Measurements from ENCODE around the gene GINS2.

GINS2 gene

GRCh38 chr16:85651629-85652430 is 36.9 kb downstream of the GINS2 start:
- no peak for DNase-seq

- no peak for DNase-seq
These were observed 37.7 kb downstream of the GINS2 start for GRCh38 chr16:85650844-85651628.

- DNase-seq = no peak
These were observed 38.5 kb downstream of the GINS2 start for GRCh38 chr16:85650135-85650843.

GRCh38 chr16:85649411-85650134 is 39.2 kb downstream of the GINS2 start:
- no peak for DNase-seq

GRCh38 chr16:85648805-85649204 is 39.9 kb downstream of the GINS2 start:
- DNase-seq = no peak

- DNase-seq = no peak
These were observed 40.6 kb downstream of the GINS2 start for GRCh38 chr16:85648070-85648714.

GRCh38 chr16:85646976-85647375 is 41.8 kb downstream of the GINS2 start:
- no peak for DNase-seq

GRCh38 chr16:85646358-85646907 is 42.3 kb downstream of the GINS2 start:
- DNase-seq = no peak

- DNase-seq = no peak
These were observed 43.6 kb downstream of the GINS2 start for GRCh38 chr16:85645021-85645589.

GRCh38 chr16:85644093-85644712 is 44.6 kb downstream of the GINS2 start:
- no peak for DNase-seq

- no peak for DNase-seq
These were observed 45.1 kb downstream of the GINS2 start for GRCh38 chr16:85643631-85644030.

GRCh38 chr16:85642762-85643358 is 45.9 kb downstream of the GINS2 start:
- DNase-seq = no peak

GRCh38 chr16:85641776-85642176 is 47.0 kb downstream of the GINS2 start:
- DNase-seq = no peak

- no peak for DNase-seq
These were observed 47.4 kb downstream of the GINS2 start for GRCh38 chr16:85641305-85641704.

GRCh38 chr16:85640585-85640984 is 48.2 kb downstream of the GINS2 start:
- DNase-seq = no peak

- DNase-seq = no peak
These were observed 48.5 kb downstream of the GINS2 start for GRCh38 chr16:85640254-85640558.

- no peak for DNase-seq
These were observed 49.1 kb downstream of the GINS2 start for GRCh38 chr16:85639529-85640253.

GRCh38 chr16:85638695-85639409 is 49.9 kb downstream of the GINS2 start:
- no peak for DNase-seq

- DNase-seq = no peak
These were observed 50.7 kb downstream of the GINS2 start for GRCh38 chr16:85637808-85638647.

All from SW 1271 (cell line).